HL-60 (cell line): ENCODE measurements around the gene TOP3B.

Experiments
- DNase-seq, 2 experiments: peaks; one replicate each; pipeline ENCODE4 v3.0.0-alpha.2; 2010 to 2020; ENCODE audit warnings: low read depth in 1 of 2, low spot score in 1 of 2
- H3K27ac ChIP-seq: fragments of 250-450 bp; sonication (Bioruptor Pico); replicated peaks from 2 replicates; pipeline ENCODE4 v1.5.1; 2020; ENCODE audit warnings: mild to moderate bottlenecking, moderate library complexity
- H3K27me3 ChIP-seq: fragments of 250-450 bp; sonication (Bioruptor Pico); 2 replicates; pipeline ENCODE4 v1.5.1; 2021; ENCODE audit warnings: mild to moderate bottlenecking, moderate library complexity; ENCODE audit not compliant: insufficient read depth, poor library complexity, severe bottlenecking
- H3K4me3 ChIP-seq: replicated peaks from 2 replicates; pipeline ENCODE4 v1.5.1; 2011; ENCODE audit warnings: mild to moderate bottlenecking, control low read depth, low read length; ENCODE audit not compliant: insufficient read depth
- GABPA ChIP-seq: IDR thresholded peaks from 2 replicates; pipeline ENCODE4 v1.6.1; 2012; ENCODE audit warnings: low read depth
- POLR2AphosphoS5 ChIP-seq: IDR thresholded peaks from 2 replicates; pipeline ENCODE4 v1.6.1; 2012; ENCODE audit warnings: low read depth
- SPI1 ChIP-seq: IDR thresholded peaks from 2 replicates; pipeline ENCODE4 v1.6.1; 2012; ENCODE audit warnings: low read depth, mild to moderate bottlenecking, borderline replicate concordance
- TF ChIP-seq, protein P1 (sequence below): IDR thresholded peaks from one replicate; pipeline ENCODE4 v1.5.1; 2011; ENCODE audit warnings: low read length, control low read depth, inconsistent platforms; ENCODE audit not compliant: insufficient read depth
- TF ChIP-seq, protein P2 (sequence below): IDR thresholded peaks from 2 replicates; pipeline ENCODE4 v1.6.1; 2012; ENCODE audit warnings: low read depth; ENCODE audit not compliant: insufficient replicate concordance

The TOP3B gene

DNA sequence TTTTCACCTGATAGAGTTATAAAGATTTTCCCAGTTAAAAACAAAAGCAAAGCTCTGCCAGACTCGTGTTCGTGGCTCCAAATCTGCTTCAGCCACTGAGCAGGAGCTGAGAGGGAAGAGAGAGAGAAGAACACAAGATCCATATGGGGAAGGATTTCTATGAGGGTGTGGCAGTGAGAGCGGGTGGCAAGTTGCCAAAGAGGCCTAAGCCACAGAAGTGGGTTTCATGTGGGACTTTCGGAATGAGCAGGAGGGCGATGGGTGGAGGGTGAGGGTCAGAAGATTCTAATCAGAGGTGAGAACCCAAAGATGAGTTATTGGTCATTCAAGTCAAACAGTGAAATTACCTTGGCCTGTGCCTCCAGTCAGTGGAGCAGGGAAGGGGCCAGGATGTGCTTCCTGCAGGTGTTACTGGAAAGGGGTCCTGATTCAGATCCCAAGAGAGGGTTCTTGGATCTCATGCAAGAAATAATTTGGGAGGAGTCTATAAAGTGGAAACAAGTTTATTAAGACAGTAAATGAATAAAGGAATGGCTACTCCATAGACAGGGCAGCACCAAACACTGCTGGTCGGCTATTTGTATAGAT is 40.5 kb upstream of the TOP3B start:
- Histone ChIP-seq H3K4me3 (no peak overlapping the region), H3K27ac (no peak overlapping the region), H3K27me3 (no peaks in the 10 kb centered on the region)
- no peak for TF ChIP-seq GABPA
- TF ChIP-seq SPI1, result no peak
- TF ChIP-seq POLR2AphosphoS5, result no peak
- TF ChIP-seq, protein P1, sequence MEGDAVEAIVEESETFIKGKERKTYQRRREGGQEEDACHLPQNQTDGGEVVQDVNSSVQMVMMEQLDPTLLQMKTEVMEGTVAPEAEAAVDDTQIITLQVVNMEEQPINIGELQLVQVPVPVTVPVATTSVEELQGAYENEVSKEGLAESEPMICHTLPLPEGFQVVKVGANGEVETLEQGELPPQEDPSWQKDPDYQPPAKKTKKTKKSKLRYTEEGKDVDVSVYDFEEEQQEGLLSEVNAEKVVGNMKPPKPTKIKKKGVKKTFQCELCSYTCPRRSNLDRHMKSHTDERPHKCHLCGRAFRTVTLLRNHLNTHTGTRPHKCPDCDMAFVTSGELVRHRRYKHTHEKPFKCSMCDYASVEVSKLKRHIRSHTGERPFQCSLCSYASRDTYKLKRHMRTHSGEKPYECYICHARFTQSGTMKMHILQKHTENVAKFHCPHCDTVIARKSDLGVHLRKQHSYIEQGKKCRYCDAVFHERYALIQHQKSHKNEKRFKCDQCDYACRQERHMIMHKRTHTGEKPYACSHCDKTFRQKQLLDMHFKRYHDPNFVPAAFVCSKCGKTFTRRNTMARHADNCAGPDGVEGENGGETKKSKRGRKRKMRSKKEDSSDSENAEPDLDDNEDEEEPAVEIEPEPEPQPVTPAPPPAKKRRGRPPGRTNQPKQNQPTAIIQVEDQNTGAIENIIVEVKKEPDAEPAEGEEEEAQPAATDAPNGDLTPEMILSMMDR, result no peak
- TF ChIP-seq, protein P2, sequence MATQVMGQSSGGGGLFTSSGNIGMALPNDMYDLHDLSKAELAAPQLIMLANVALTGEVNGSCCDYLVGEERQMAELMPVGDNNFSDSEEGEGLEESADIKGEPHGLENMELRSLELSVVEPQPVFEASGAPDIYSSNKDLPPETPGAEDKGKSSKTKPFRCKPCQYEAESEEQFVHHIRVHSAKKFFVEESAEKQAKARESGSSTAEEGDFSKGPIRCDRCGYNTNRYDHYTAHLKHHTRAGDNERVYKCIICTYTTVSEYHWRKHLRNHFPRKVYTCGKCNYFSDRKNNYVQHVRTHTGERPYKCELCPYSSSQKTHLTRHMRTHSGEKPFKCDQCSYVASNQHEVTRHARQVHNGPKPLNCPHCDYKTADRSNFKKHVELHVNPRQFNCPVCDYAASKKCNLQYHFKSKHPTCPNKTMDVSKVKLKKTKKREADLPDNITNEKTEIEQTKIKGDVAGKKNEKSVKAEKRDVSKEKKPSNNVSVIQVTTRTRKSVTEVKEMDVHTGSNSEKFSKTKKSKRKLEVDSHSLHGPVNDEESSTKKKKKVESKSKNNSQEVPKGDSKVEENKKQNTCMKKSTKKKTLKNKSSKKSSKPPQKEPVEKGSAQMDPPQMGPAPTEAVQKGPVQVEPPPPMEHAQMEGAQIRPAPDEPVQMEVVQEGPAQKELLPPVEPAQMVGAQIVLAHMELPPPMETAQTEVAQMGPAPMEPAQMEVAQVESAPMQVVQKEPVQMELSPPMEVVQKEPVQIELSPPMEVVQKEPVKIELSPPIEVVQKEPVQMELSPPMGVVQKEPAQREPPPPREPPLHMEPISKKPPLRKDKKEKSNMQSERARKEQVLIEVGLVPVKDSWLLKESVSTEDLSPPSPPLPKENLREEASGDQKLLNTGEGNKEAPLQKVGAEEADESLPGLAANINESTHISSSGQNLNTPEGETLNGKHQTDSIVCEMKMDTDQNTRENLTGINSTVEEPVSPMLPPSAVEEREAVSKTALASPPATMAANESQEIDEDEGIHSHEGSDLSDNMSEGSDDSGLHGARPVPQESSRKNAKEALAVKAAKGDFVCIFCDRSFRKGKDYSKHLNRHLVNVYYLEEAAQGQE, result no peak
- no peak for DNase-seq

DNA sequence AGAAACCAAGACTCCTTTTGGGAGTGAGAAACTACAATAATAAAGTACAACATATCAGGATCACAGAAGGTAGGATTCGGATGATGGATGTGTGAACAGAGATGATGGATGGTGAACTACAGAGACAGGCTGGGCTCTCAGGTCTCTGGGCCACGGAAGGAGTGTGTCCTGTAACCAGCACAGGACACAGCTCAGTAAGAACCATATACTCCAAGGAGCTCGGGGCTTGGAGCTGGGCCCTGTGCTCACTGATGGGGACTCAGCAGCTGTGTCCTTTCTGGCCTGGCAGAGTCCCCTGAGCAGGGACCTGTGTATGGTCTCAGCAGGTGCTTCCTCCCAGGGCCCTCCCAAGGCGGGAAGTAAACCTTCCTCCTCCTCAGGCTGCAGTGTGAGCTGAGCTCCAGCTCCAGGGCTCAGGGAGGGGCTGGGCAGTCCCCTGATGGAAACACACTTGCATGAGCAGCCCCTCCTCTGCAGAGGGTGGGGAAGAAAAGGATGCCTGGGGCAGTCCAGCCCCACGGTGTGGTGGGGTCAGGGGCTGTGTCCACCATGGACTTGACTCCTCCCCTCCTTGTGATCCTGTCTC is 39.8 kb upstream of the TOP3B start:
- TF ChIP-seq, protein P1, result no peak
- no peak for TF ChIP-seq SPI1
- TF ChIP-seq, protein P2, result no peak
- TF ChIP-seq GABPA, result no peak
- no peak for TF ChIP-seq POLR2AphosphoS5
- DNase-seq, result no peak
- no peaks in the 10 kb centered on the region for H3K27me3 ChIP-seq
- H3K4me3 ChIP-seq, result no peak overlapping the region
- no peak overlapping the region for H3K27ac ChIP-seq

DNA sequence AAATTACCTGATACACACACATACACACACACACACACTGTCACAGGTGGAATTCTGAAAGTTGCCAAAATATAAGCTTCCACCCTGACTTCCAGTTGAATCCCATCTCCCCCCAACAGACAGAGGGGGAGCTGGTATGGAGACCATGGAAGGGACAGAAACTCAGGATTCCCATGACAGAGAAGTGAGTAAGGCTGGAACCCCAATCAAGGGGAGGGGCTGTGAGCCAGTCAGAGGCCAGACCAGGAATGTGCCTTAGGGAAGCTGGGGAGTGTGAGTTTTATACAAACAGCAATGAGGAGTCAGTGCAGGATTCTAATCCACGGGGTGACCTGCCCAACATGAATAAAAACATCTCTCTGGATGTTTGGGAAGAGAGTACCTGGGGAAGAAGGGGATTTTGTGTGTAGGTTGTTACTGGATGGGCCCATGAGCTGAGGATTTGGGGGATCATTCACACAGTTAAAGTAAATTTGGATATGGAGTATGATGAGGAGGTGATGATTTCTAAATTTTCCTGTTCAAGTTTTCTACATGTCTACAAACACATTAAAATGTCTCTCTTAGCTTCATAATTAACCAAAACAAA is 38.7 kb upstream of the TOP3B start:
- no peak for TF ChIP-seq POLR2AphosphoS5
- TF ChIP-seq, protein P1, result no peak
- no peak for TF ChIP-seq GABPA
- no peak for TF ChIP-seq SPI1
- TF ChIP-seq, protein P2, result no peak
- H3K27me3 ChIP-seq, result no peaks in the 10 kb centered on the region
- no peak overlapping the region for H3K27ac ChIP-seq
- no peak overlapping the region for H3K4me3 ChIP-seq
- DNase-seq, result no peak
